IMR-90 (cell line): ENCODE data around the gene PAX2. TPM values are rescaled to one million over a fixed set of nuclear protein-coding genes. Genes with fewer than 3 reads are reported as not detected.

ENCODE experiments used
- ATAC-seq: fragments of 200-7000 bp; cut with Tn5 transposase; 2 replicates; pipeline ENCODE4 v1.9.1; 2020; ENCODE audit warnings: low read depth, mild to moderate bottlenecking, moderate library complexity
- BruUV-seq: library from RNA; stranded (reverse); fragments of 400-500 nt; replicated peaks from 2 replicates; lab custom pipeline; 2021; lab: Mats Ljungman, UMichigan
- CTCF ChIA-PET: fragments of 300-600 bp; formaldehyde crosslinking; extraction: SDS; loops from one replicate; lab custom pipeline; 2021; ENCODE audit warnings: antibody characterized with exemption; lab: Yijun Ruan, JAX
- POLR2A ChIA-PET: fragments of 300-600 bp; sonication (Branson Sonifier 250); formaldehyde crosslinking; loops from one replicate; lab custom pipeline; 2022; ENCODE audit warnings: antibody characterized with exemption; ENCODE audit not compliant: unreplicated experiment; lab: Charles Lee
- DNase-seq: peaks from one replicate; pipeline ENCODE4 v3.0.0; 2013
- H2AFZ ChIP-seq: replicated peaks from 2 replicates; pipeline ENCODE3; 2013; ENCODE audit warnings: low read length, mild to moderate bottlenecking; ENCODE audit not compliant: poor library complexity
- H2AK5ac ChIP-seq: 2 replicates; pipeline ENCODE4 v1.6.1; 2013; ENCODE audit warnings: low read depth, low read length, inconsistent platforms
- H2AK9ac ChIP-seq: replicated peaks from 2 replicates; pipeline ENCODE3; 2013; ENCODE audit warnings: mild to moderate bottlenecking, low read depth, low read length, moderate library complexity; ENCODE audit not compliant: poor library complexity
- H2BK120ac ChIP-seq: 2 replicates; pipeline ENCODE4 v1.6.1; 2013; ENCODE audit warnings: low read depth, low read length, inconsistent platforms
- H2BK15ac ChIP-seq: 3 replicates; pipeline ENCODE4 v1.6.1; 2013; ENCODE audit warnings: low read depth, low read length, inconsistent platforms
- H2BK20ac ChIP-seq: 2 replicates; pipeline ENCODE4 v1.6.1; 2013; ENCODE audit warnings: low read depth, mild to moderate bottlenecking, inconsistent platforms, low read length, moderate library complexity
- H2BK5ac ChIP-seq: 2 replicates; pipeline ENCODE4 v1.6.1; 2013; ENCODE audit warnings: mild to moderate bottlenecking, low read depth, low read length, inconsistent platforms; ENCODE audit not compliant: poor library complexity, severe bottlenecking
- H3K14ac ChIP-seq: replicated peaks from 2 replicates; pipeline ENCODE4 v1.6.1; 2013; ENCODE audit warnings: low read depth, low read length, inconsistent platforms
- H3K18ac ChIP-seq: 2 replicates; pipeline ENCODE4 v1.6.1; 2013; ENCODE audit warnings: low read depth, low read length, control low read depth
- H3K23ac ChIP-seq: 2 replicates; pipeline ENCODE4 v1.6.1; 2013; ENCODE audit warnings: low read depth, low read length, inconsistent platforms
- H3K27ac ChIP-seq: 2 replicates; pipeline ENCODE4 v1.5.1; 2013; ENCODE audit warnings: mild to moderate bottlenecking, control low read depth, low read length; ENCODE audit not compliant: insufficient read depth
- H3K27me3 ChIP-seq: 2 replicates; pipeline ENCODE4 v1.6.1; 2013; ENCODE audit warnings: low read length; ENCODE audit not compliant: control insufficient read depth, insufficient read depth
- H3K36me3 ChIP-seq: 2 replicates; pipeline ENCODE4 v1.6.1; 2013; ENCODE audit warnings: low read length, mixed read lengths; ENCODE audit not compliant: control insufficient read depth, insufficient read depth
- H3K4ac ChIP-seq: 2 replicates; pipeline ENCODE4 v1.6.1; 2013; ENCODE audit warnings: low read depth, low read length, inconsistent platforms
- H3K4me1 ChIP-seq: 2 replicates; pipeline ENCODE4 v1.6.1; 2013; ENCODE audit warnings: low read length, mixed read lengths; ENCODE audit not compliant: control insufficient read depth, insufficient read depth
- H3K4me2 ChIP-seq: 2 replicates; pipeline ENCODE4 v1.6.1; 2013; ENCODE audit warnings: low read depth, mild to moderate bottlenecking, control low read depth, low read length, moderate library complexity
- H3K4me3 ChIP-seq: 2 replicates; pipeline ENCODE4 v1.5.1; 2013; ENCODE audit warnings: low read depth, mild to moderate bottlenecking, control low read depth, low read length, moderate library complexity; ENCODE audit not compliant: insufficient read depth
- H3K56ac ChIP-seq: 2 replicates; pipeline ENCODE4 v1.6.1; 2013; ENCODE audit warnings: low read length, inconsistent platforms; ENCODE audit not compliant: insufficient read depth; ENCODE audit errors: extremely low read depth
- H3K79me1 ChIP-seq, 2 experiments: 2 replicates each; pipeline ENCODE4 v1.6.1; 2013; ENCODE audit warnings: low read length in 2 of 2, inconsistent platforms in 1 of 2, low read depth in 1 of 2
- H3K9ac ChIP-seq: 2 replicates; pipeline ENCODE4 v1.6.1; 2013; ENCODE audit warnings: low read depth, low read length, control low read depth
- H3K9me1 ChIP-seq: 2 replicates; pipeline ENCODE4 v1.6.1; 2013; ENCODE audit warnings: low read length, inconsistent platforms; ENCODE audit not compliant: insufficient read depth
- H3K9me3 ChIP-seq: 2 replicates; pipeline ENCODE4 v1.6.1; 2013; ENCODE audit warnings: low read length; ENCODE audit not compliant: control insufficient read depth, insufficient read depth
- H4K20me1 ChIP-seq: 2 replicates; pipeline ENCODE4 v1.6.1; 2013; ENCODE audit warnings: low read length, inconsistent platforms; ENCODE audit not compliant: insufficient read depth
- H4K5ac ChIP-seq: 2 replicates; pipeline ENCODE4 v1.6.1; 2013; ENCODE audit warnings: mild to moderate bottlenecking, low read depth, low read length, control low read depth
- H4K8ac ChIP-seq, 2 experiments: 2 replicates each; pipeline ENCODE4 v1.6.1; 2013; ENCODE audit warnings: low read depth in 2 of 2, low read length in 2 of 2, control low read depth in 1 of 2, inconsistent platforms in 1 of 2
- H4K91ac ChIP-seq: 2 replicates; pipeline ENCODE4 v1.6.1; 2013; ENCODE audit warnings: low read depth, low read length, inconsistent platforms; ENCODE audit not compliant: insufficient read depth
- BHLHE40 ChIP-seq: fragments of 150-350 bp; IDR thresholded peaks from 2 replicates; pipeline ENCODE4 v1.6.1; 2016; ENCODE audit warnings: mild to moderate bottlenecking, low read depth, low read length
- CEBPB ChIP-seq: IDR thresholded peaks from 2 replicates; pipeline ENCODE4 v1.6.1; 2012; ENCODE audit warnings: low read depth, low read length, improper control_type of control experiment
- RCOR1 ChIP-seq: IDR thresholded peaks from 2 replicates; pipeline ENCODE4 v1.6.1; 2012; ENCODE audit warnings: mild to moderate bottlenecking, low read length, improper control_type of control experiment; ENCODE audit not compliant: insufficient replicate concordance
- WGBS, 2 experiments: methylation state at CpG; one replicate each; pipeline versions ENCODE4 v1.1.5 to v1.1.7; 2013; ENCODE audit warnings: missing lambda C conversion rate in 2 of 2; ENCODE audit not compliant: insufficient read length in 1 of 2; ENCODE audit errors: extremely low coverage in 2 of 2; 5-methylcytosine and 5-hydroxymethylcytosine counted together
- dilution Hi-C: fragments of 300-500 bp; cut with HindIII; formaldehyde crosslinking; loops from one replicate; pipeline ENCODE4 v1.14.3; 2018; ENCODE audit warnings: low sequenced_read_pairs; ENCODE audit not compliant: unreplicated experiment
- in situ Hi-C: fragments of 300-500 bp; cut with MboI; formaldehyde crosslinking; loops from 3 replicates; pipeline ENCODE4 v1.14.3; 2019; ENCODE audit warnings: low sequenced_read_pairs, inconsistent platforms, mixed read lengths
- intact Hi-C: fragments of 100-400 bp; cut with micrococcal nuclease; formaldehyde crosslinking; loops from 2 replicates; pipeline ENCODE4 v1.10.0; 2022
- polyA plus RNA-seq, 3 experiments: library from polyadenylated mRNA; depleted of rRNA; stranded (reverse); fragments of >200 nt; gene quantifications; 2 replicates each; pipeline ENCODE4 v1.2.3, GENCODE V29; 2012; ENCODE audit warnings: low replicate concordance in 1 of 3
- total RNA-seq: library from RNA; depleted of rRNA; stranded (reverse); fragments of >200 nt; gene quantifications from 2 replicates; pipeline ENCODE4 v1.2.3, GENCODE V29; 2012
- TF ChIP-seq, protein P1 (sequence below): fragments of 150-350 bp; IDR thresholded peaks from 2 replicates; pipeline ENCODE4 v1.6.1; 2016; ENCODE audit warnings: low read depth, mild to moderate bottlenecking, low read length, moderate library complexity, borderline replicate concordance
- TF ChIP-seq, protein P2 (sequence below): conservative IDR thresholded peaks from 2 replicates; pipeline ENCODE4 v1.5.1; 2012; ENCODE audit warnings: mild to moderate bottlenecking, low read depth, low read length, improper control_type of control experiment

Gene PAX2
- total and polyA plus RNA-seq, 2 of the 4 experiments (the other 2 are of a cell fraction), result not detected

DNA sequence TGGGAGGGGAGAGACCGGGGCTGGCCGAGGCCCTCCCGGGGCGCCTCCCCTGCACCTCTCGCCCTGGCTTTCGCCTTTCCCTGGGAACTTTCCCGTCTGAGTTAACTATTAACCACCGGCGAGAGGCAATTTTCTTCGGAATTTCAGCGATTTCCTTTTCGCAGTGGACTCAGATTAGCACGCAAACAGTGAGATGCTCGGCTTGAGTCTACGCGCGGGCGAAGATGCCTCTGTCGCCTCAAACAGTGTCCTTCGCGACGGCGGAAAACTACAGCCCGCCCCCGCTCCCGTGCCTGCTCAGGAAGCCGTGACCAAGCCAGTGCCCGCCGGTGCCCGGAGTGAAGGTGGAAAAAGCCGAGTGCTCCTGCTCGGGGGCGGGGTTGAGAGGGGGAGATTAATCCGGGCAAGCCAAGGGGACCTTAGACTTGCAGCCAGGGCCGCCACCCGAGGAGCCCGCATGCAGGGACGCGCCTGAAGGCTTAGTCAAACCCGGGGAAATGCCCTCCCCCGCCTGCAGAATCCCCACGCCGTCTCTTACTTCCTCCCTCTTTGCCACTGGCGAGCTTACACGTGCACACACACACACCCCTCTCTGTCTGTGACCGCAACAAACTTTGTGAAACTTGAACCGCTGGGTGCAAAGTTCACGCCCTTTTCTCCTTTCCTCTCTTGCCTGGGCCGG, 14.5 kb upstream of the PAX2 start:
- dilution Hi-C loops, result no loop called here
- no peaks in the 10 kb centered on the region for H3K9me3 ChIP-seq
- no peak overlapping the region for H4K5ac ChIP-seq
- H3K4me3 ChIP-seq, result no peak overlapping the region
- no peak overlapping the region for H3K14ac ChIP-seq
- no peaks in the 10 kb centered on the region for H4K20me1 ChIP-seq
- H2BK120ac ChIP-seq, result no peak overlapping the region
- ATAC-seq, result no peak; the same call in 1 of the 2 replicates
- peak overlapping the region; percentile 26 for H2AFZ ChIP-seq
- H3K56ac ChIP-seq, result no peak overlapping the region
- no peak overlapping the region for H2BK15ac ChIP-seq
- H3K9me1 ChIP-seq, result no peaks in the 10 kb centered on the region
- H3K4me1 ChIP-seq, result no peaks in the 10 kb centered on the region
- no TSS peak for BruUV-seq
- H2BK5ac ChIP-seq, result no peak overlapping the region
- no peak overlapping the region for H2BK20ac ChIP-seq
- H3K23ac ChIP-seq, result no peak overlapping the region; the same call in 1 of the 2 replicates
- H4K8ac ChIP-seq, result no peak overlapping the region
- TF ChIP-seq RCOR1 (no peak), CEBPB (no peak), BHLHE40 (no peak; the same call in 1 of the 2 replicates)
- TF ChIP-seq, protein P1, sequence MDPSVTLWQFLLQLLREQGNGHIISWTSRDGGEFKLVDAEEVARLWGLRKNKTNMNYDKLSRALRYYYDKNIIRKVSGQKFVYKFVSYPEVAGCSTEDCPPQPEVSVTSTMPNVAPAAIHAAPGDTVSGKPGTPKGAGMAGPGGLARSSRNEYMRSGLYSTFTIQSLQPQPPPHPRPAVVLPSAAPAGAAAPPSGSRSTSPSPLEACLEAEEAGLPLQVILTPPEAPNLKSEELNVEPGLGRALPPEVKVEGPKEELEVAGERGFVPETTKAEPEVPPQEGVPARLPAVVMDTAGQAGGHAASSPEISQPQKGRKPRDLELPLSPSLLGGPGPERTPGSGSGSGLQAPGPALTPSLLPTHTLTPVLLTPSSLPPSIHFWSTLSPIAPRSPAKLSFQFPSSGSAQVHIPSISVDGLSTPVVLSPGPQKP, result no peak
- TF ChIP-seq, protein P2, sequence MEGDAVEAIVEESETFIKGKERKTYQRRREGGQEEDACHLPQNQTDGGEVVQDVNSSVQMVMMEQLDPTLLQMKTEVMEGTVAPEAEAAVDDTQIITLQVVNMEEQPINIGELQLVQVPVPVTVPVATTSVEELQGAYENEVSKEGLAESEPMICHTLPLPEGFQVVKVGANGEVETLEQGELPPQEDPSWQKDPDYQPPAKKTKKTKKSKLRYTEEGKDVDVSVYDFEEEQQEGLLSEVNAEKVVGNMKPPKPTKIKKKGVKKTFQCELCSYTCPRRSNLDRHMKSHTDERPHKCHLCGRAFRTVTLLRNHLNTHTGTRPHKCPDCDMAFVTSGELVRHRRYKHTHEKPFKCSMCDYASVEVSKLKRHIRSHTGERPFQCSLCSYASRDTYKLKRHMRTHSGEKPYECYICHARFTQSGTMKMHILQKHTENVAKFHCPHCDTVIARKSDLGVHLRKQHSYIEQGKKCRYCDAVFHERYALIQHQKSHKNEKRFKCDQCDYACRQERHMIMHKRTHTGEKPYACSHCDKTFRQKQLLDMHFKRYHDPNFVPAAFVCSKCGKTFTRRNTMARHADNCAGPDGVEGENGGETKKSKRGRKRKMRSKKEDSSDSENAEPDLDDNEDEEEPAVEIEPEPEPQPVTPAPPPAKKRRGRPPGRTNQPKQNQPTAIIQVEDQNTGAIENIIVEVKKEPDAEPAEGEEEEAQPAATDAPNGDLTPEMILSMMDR, result no peak
- H4K91ac ChIP-seq, result no peak overlapping the region
- intact Hi-C loops, result no loop called here
- ChIA-PET POLR2A (no interaction called here), CTCF (no interaction called here)
- no peak overlapping the region for H3K27ac ChIP-seq
- WGBS, 2 experiments, result 3% methylated on average over 22 of the region's 49 CpGs; no CpG with 5 or more reads in 1 of the 2 experiments
- no peak overlapping the region for H2AK9ac ChIP-seq
- H3K18ac ChIP-seq, result no peak overlapping the region
- H3K36me3 ChIP-seq, result no peaks in the 10 kb centered on the region
- in situ Hi-C loops, result no loop called here
- H3K79me1 ChIP-seq, result no peaks in the 10 kb centered on the region
- H3K9ac ChIP-seq, result no peak overlapping the region
- H3K4me2 ChIP-seq, result peak overlapping the region; percentile 16; the same call in 1 of the 2 replicates
- no peak overlapping the region for H2AK5ac ChIP-seq
- peak; percentile 6 for DNase-seq
- H3K27me3 ChIP-seq, result peaks cover 83% of the 10 kb centered on the region
- H3K4ac ChIP-seq, result no peak overlapping the region
